GM12878 (cell line): ENCODE measurements around the gene SAMD4A. TPM values are rescaled to one million over a fixed set of nuclear protein-coding genes. Genes with fewer than 3 reads are reported as not detected.

Experiments used
- ATAC-seq: fragments of 200-7000 bp; cut with Tn5 transposase; 3 replicates; pipeline ENCODE4 v1.9.1; 2020; ENCODE audit warnings: mild to moderate bottlenecking, moderate library complexity
- BruUV-seq: library from RNA; stranded (reverse); fragments of 400-500 nt; replicated peaks from 2 replicates; lab custom pipeline; 2021; lab: Mats Ljungman, UMichigan
- CTCF ChIA-PET: fragments of 300-600 bp; sonication (Branson Sonifier 250); formaldehyde crosslinking; extraction: SDS; loops from one replicate; lab custom pipeline; 2021; ENCODE audit warnings: inconsistent platforms; lab: Yijun Ruan, JAX
- POLR2A ChIA-PET: fragments of 350-600 bp; formaldehyde crosslinking; extraction: SDS; loops from one replicate; lab custom pipeline; 2021; ENCODE audit warnings: inconsistent platforms; lab: Charles Lee
- RAD21 ChIA-PET: fragments of 300-600 bp; sonication (Branson Sonifier 250); formaldehyde crosslinking; loops from one replicate; lab custom pipeline; 2023; ENCODE audit warnings: antibody characterized with exemption; ENCODE audit not compliant: unreplicated experiment; lab: Charles Lee
- SMC1A ChIA-PET: fragments of 300-600 bp; sonication (Branson Sonifier 250); formaldehyde crosslinking; loops from one replicate; lab custom pipeline; 2023; ENCODE audit not compliant: unreplicated experiment, uncharacterized antibody; lab: Charles Lee
- DNase-seq: peaks from one replicate; pipeline ENCODE4 v3.0.0-alpha.2; 2011; ENCODE audit warnings: low read depth, low spot score
- FAIRE-seq: peaks from 3 replicates; lab custom pipeline; 2011; peaks lifted over from hg19 to GRCh38; lab: Jason Lieb, UNC
- H2AFZ ChIP-seq: 2 replicates; pipeline ENCODE4 v1.6.0; 2011; ENCODE audit warnings: low read depth, low read length, control low read depth; ENCODE audit not compliant: control insufficient read depth
- H3K27ac ChIP-seq: 2 replicates; pipeline ENCODE4 v1.5.1; 2011; ENCODE audit warnings: control low read depth; ENCODE audit not compliant: control insufficient read depth, insufficient read depth
- H3K27me3 ChIP-seq, 2 experiments: replicated peaks in 1 of 2; 2 replicates each; pipeline versions ENCODE4 v1.6.0 to v1.6.1; 2011; ENCODE audit warnings: low read length in 1 of 2; ENCODE audit not compliant: control insufficient read depth in 2 of 2, insufficient read depth in 2 of 2
- H3K36me3 ChIP-seq, 2 experiments: 2 replicates each; pipeline ENCODE4 v1.5.1; 2011; ENCODE audit warnings: low read length in 1 of 2; ENCODE audit not compliant: control insufficient read depth in 2 of 2, insufficient read depth in 2 of 2
- H3K4me1 ChIP-seq: 2 replicates; pipeline ENCODE4 v1.6.1; 2011; ENCODE audit warnings: mild to moderate bottlenecking, low read length, moderate library complexity, mixed read lengths; ENCODE audit not compliant: control insufficient read depth, insufficient read depth
- H3K4me2 ChIP-seq: 2 replicates; pipeline ENCODE4 v1.6.0; 2011; ENCODE audit warnings: control low read depth; ENCODE audit not compliant: control insufficient read depth, insufficient read depth
- H3K4me3 ChIP-seq: fragments of 200-600 bp; sonication (generic); 2 replicates; pipeline ENCODE4 v1.5.1; 2016
- H3K79me2 ChIP-seq: 2 replicates; pipeline ENCODE4 v1.6.0; 2011; ENCODE audit warnings: low read length; ENCODE audit not compliant: control insufficient read depth, insufficient read depth
- H3K9ac ChIP-seq: 2 replicates; pipeline ENCODE4 v1.8.0; 2011; ENCODE audit warnings: low read length, control low read depth, mixed read lengths; ENCODE audit not compliant: control insufficient read depth, insufficient read depth
- H3K9me3 ChIP-seq: replicated peaks from 3 replicates; pipeline ENCODE4 v1.5.1; 2011; ENCODE audit warnings: mild to moderate bottlenecking, low read length; ENCODE audit not compliant: control insufficient read depth, insufficient read depth
- H4K20me1 ChIP-seq: 2 replicates; pipeline ENCODE4 v1.6.0; 2011; ENCODE audit not compliant: control insufficient read depth, insufficient read depth
- ASH2L ChIP-seq: fragments of 300-600, 200-600 bp; sonication (generic); IDR thresholded peaks from 2 replicates; pipeline ENCODE4 v1.6.1; 2017; ENCODE audit warnings: low read depth, mild to moderate bottlenecking, borderline replicate concordance
- CEBPB ChIP-seq, 2 experiments: fragments of 150-350 bp in 1 of 2; IDR thresholded peaks; 2 replicates each; pipeline ENCODE4 v1.6.1; 2012 to 2014; ENCODE audit warnings: low read depth in 2 of 2, low read length in 2 of 2, borderline replicate concordance in 1 of 2, inconsistent platforms in 1 of 2
- DPF2 ChIP-seq: fragments of 450-650 bp; IDR thresholded peaks from 2 replicates; pipeline ENCODE4 v1.6.1; 2017; ENCODE audit warnings: mild to moderate bottlenecking
- IRF4 ChIP-seq: IDR thresholded peaks from 2 replicates; pipeline ENCODE4 v1.6.1; 2011; ENCODE audit warnings: low read depth, low read length
- JUNB ChIP-seq: IDR thresholded peaks from 2 replicates; pipeline ENCODE4 v1.6.1; 2016; ENCODE audit warnings: antibody characterized with exemption, mild to moderate bottlenecking
- LARP7 ChIP-seq: fragments of 450-650 bp; IDR thresholded peaks from 2 replicates; pipeline ENCODE4 v1.6.1; 2017; ENCODE audit warnings: mild to moderate bottlenecking
- NBN ChIP-seq: fragments of 450-650 bp; IDR thresholded peaks from 2 replicates; pipeline ENCODE4 v1.6.1; 2016
- NR2F1 ChIP-seq: fragments of 450-650 bp; conservative IDR thresholded peaks from 2 replicates; pipeline ENCODE4 v1.6.1; 2017; ENCODE audit warnings: mild to moderate bottlenecking
- POLR2AphosphoS2 ChIP-seq: IDR thresholded peaks from 2 replicates; pipeline ENCODE4 v1.6.1; 2011; ENCODE audit warnings: low read depth, mild to moderate bottlenecking, low read length, improper control_type of control experiment, moderate library complexity
- SIX5 ChIP-seq: IDR thresholded peaks from 2 replicates; pipeline ENCODE4 v1.6.1; 2011; ENCODE audit warnings: mild to moderate bottlenecking, low read depth, low read length, moderate library complexity; ENCODE audit not compliant: severe bottlenecking
- SMAD5 ChIP-seq: IDR thresholded peaks from 2 replicates; pipeline ENCODE4 v1.6.1; 2016; ENCODE audit warnings: antibody characterized with exemption, low read depth
- TCF3 ChIP-seq: IDR thresholded peaks from 2 replicates; pipeline ENCODE4 v1.6.1; 2012; ENCODE audit warnings: low read depth, mild to moderate bottlenecking, low read length, borderline replicate concordance; ENCODE audit not compliant: insufficient read depth
- TCF7 ChIP-seq: IDR thresholded peaks from 2 replicates; pipeline ENCODE4 v1.6.1; 2014; ENCODE audit warnings: antibody characterized with exemption, borderline replicate concordance
- ZBED1 ChIP-seq: IDR thresholded peaks from 2 replicates; pipeline ENCODE4 v1.6.1; 2016; ENCODE audit warnings: borderline replicate concordance
- ZNF207 ChIP-seq: fragments of 450-650 bp; IDR thresholded peaks from 2 replicates; pipeline ENCODE4 v1.6.1; 2014; ENCODE audit warnings: antibody characterized with exemption, mild to moderate bottlenecking, borderline replicate concordance
- ZNF687 ChIP-seq: fragments of 450-650 bp; IDR thresholded peaks from 2 replicates; pipeline ENCODE4 v1.6.1; 2017; ENCODE audit warnings: mild to moderate bottlenecking, moderate library complexity
- WGBS: methylation state at CpG from one replicate; pipeline ENCODE4 v1.1.6; 2016; ENCODE audit warnings: low lambda C conversion rate; ENCODE audit not compliant: insufficient replicate concordance, insufficient coverage; ENCODE audit errors: missing lambda C conversion rate; 5-methylcytosine and 5-hydroxymethylcytosine counted together
- in situ Hi-C: fragments of 300-500 bp; cut with MboI; formaldehyde crosslinking; loops from 9 replicates; pipeline ENCODE4 v1.14.3; 2018; ENCODE audit warnings: mixed read lengths
- intact Hi-C: fragments of 100-400 bp; cut with micrococcal nuclease; formaldehyde crosslinking; loops from one replicate; pipeline ENCODE4 v1.14.2; 2022; ENCODE audit not compliant: unreplicated experiment
- polyA plus RNA-seq, 11 experiments: library from polyadenylated mRNA; depleted of rRNA in 4 of 11; unstranded in 6 of 11; stranded (reverse) in 5 of 11; fragments of >200 nt; fragmentation: Nextera tagmentation in 4 of 11; fragmentation: Illumina TruSeq in 1 of 11; extraction: Ambion mirVana in 4 of 11; extraction: Trizol in 1 of 11; gene quantifications; 1 replicate in 1 of 11; 2 replicates in 10 of 11; pipeline versions ENCODE4 v1.2.1 to v1.2.3, GENCODE V29; 2011 to 2016; ENCODE audit warnings: inconsistent platforms in 2 of 11, missing spikeins in 2 of 11, low read depth in 1 of 11
- total RNA-seq, 4 experiments: library from RNA; depleted of rRNA in 3 of 4; stranded (reverse); fragments of >200 nt in 3 of 4; fragmentation: Illumina TruSeq in 1 of 4; extraction: Trizol in 1 of 4; gene quantifications; 2 replicates each; pipeline versions ENCODE4 v1.2.1 to v1.2.3, GENCODE V29; 2013 to 2021

Gene SAMD4A
- total and polyA plus RNA-seq, 10 of the 15 experiments (the other 5 are each of a cell fraction or from before 2014, with no cell fraction given): 0.05 to 0.56 (median 0.31) TPM

- TF ChIP-seq DPF2 (no peak), CEBPB (IDR thresholded peaks at IDR 0.05; ENCODE audit: borderline replicate concordance in 1 of 2, low read depth in 2 of 2, low read length in 2 of 2) (no peak), IRF4 (no peak)
These were observed 151.1 kb downstream of the SAMD4A start (continued) for GRCh38 chr14:54718046-54718445.

GRCh38 chr14:54719406-54719805 lies 152.5 kb downstream of the SAMD4A start:
- H3K27ac ChIP-seq: no peak overlapping the region
- CTCF ChIA-PET: interaction anchor here (0.5 to 1.3 kb wide), 2 partner anchors 18 to 57 kb away, joined by 3 read pairs; no protein-coding TSS in a partner anchor
- no peak overlapping the region for H3K9ac ChIP-seq
- RAD21 ChIA-PET: interaction anchor here (0.9 kb wide), 1 partner anchor 155 kb away, joined by 3 read pairs; no protein-coding TSS in a partner anchor
- no peaks in the 10 kb centered on the region; a peak in 1 of 4 replicates for H3K27me3 ChIP-seq
- no peaks in the 10 kb centered on the region for H3K79me2 ChIP-seq
- H3K4me1 ChIP-seq: no peaks in the 10 kb centered on the region
- WGBS: 98% methylated on average over 4 of the region's 4 CpGs
- no peak for ATAC-seq
- POLR2A ChIA-PET: no interaction called here
- no peak overlapping the region for H2AFZ ChIP-seq
- no peak overlapping the region for H3K4me2 ChIP-seq
- H3K4me3 ChIP-seq: no peak overlapping the region
- intact Hi-C loops (no loop called here), in situ Hi-C loops (no loop called here)
- no peaks in the 10 kb centered on the region for H4K20me1 ChIP-seq
- H3K9me3 ChIP-seq: no peaks in the 10 kb centered on the region
- no peak for DNase-seq
- SMC1A ChIA-PET: no interaction called here
- no TSS peak for BruUV-seq
- TF ChIP-seq TCF3 (no peak), ZNF687 (no peak), NR2F1 (no peak), TCF7 (no peak), SMAD5 (no peak), LARP7 (no peak), CEBPB (IDR thresholded peaks at IDR 0.05; ENCODE audit: borderline replicate concordance in 1 of 2, low read depth in 2 of 2, low read length in 2 of 2) (no peak), ASH2L (no peak), SIX5 (no peak), JUNB (no peak), ZBED1 (no peak), ZNF207 (no peak), NBN (no peak), POLR2AphosphoS2 (no peak)
- no peaks in the 10 kb centered on the region for H3K36me3 ChIP-seq
- no peak for FAIRE-seq
